Lower lobe of right lung (tissue), 2 donors: ENCODE measurements around the gene HSD11B2. TPM values are rescaled to one million over a fixed set of nuclear protein-coding genes. Genes with fewer than 3 reads are reported as not detected.

Experiments used
- ATAC-seq, 2 donors: fragments of 200-7000 bp; cut with Tn5 transposase; one replicate each; pipeline ENCODE4 v1.9.1; 2020 to 2022; ENCODE audit warnings: mild to moderate bottlenecking in 2 of 2, moderate library complexity in 2 of 2
- DNase-seq: peaks from one replicate; pipeline ENCODE4 v3.0.0-alpha.2; 2020
- H3K27ac ChIP-seq: fragments of 200-600 bp; one replicate; pipeline ENCODE4 v1.8.0; 2022
- H3K27me3 ChIP-seq: fragments of 200-600 bp; one replicate; pipeline ENCODE4 v1.8.0; 2022; ENCODE audit warnings: low read depth
- H3K36me3 ChIP-seq: fragments of 200-600 bp; one replicate; pipeline ENCODE4 v1.8.0; 2022; ENCODE audit warnings: mild to moderate bottlenecking
- H3K4me1 ChIP-seq: fragments of 200-600 bp; one replicate; pipeline ENCODE4 v1.8.0; 2022
- H3K4me3 ChIP-seq: fragments of 200-600 bp; one replicate; pipeline ENCODE4 v1.8.0; 2022; ENCODE audit warnings: mild to moderate bottlenecking
- H3K9me3 ChIP-seq: fragments of 200-600 bp; one replicate; pipeline ENCODE4 v1.8.0; 2022
- CTCF ChIP-seq: fragments of 200-600 bp; IDR thresholded peaks from one replicate; pipeline ENCODE4 v1.8.0; 2022; ENCODE audit warnings: antibody characterized with exemption, mild to moderate bottlenecking
- intact Hi-C: fragments of 100-400 bp; cut with DNase I; formaldehyde crosslinking; loops from one replicate; pipeline ENCODE4 v1.11.0; 2022
- total RNA-seq: library from RNA; stranded (reverse); fragmentation: NEBNext Ultra II Directional; extraction: Animal tissue kit (Norgen Biotek cat#: 25700); gene quantifications from one replicate; pipeline ENCODE4 v1.2.1, GENCODE V29; 2021
- donor health status: DM: no; HTN: yes; CAD: no; lungs with severe emphysema.

HSD11B2 gene
- total RNA-seq, 1 donor from 2014 or later: 2.9 TPM

DNA sequence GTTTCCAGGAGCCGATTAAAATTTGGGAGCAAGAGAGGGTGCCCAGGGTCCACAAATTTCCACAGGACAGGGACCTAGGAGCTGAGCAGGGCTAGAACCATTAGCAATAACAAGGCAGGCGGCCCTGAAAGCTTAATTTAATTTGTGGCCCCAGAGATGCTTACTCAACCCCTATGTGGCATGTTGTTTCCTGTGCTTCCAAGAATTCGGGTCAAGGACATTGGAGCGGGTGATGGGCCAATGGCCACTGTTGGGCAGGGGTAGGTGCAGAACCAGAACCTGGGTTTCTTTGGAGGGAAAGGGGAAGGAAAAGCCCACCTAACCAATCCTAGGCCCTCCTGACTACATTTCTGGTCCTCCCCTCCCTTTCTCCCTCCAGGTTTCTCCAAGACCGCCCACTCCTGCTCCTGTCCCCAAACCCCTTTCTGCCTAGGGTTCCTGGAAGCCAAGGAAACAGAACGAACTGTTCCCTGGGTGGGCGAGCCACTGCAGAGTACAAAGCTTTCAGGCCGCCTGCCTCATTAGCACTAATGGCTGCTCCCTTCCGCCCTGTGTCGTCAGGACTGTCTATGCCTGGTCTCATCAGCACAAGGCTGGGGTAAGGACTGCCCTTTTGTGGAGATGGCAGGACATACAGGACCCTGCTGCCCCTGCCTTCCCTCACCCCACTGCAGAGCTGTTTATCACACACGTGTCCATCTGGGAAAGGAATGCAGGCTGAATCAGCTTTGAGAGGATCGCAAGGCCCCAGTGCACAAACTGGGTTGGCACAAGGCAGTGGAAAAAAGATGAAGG, 53.0 kb downstream of the HSD11B2 start:
- H3K27me3 ChIP-seq: no peaks in the 10 kb centered on the region
- ATAC-seq (no peak), DNase-seq (no peak)
- peak overlapping the region; percentile 93 for H3K27ac ChIP-seq
- peaks cover 6% of the 10 kb centered on the region for H3K36me3 ChIP-seq
- H3K4me3 ChIP-seq: no peak overlapping the region
- TF ChIP-seq CTCF: no peak
- H3K4me1 ChIP-seq: peaks cover 30% of the 10 kb centered on the region
- intact Hi-C loops: no loop called here
- H3K9me3 ChIP-seq: no peaks in the 10 kb centered on the region

DNA sequence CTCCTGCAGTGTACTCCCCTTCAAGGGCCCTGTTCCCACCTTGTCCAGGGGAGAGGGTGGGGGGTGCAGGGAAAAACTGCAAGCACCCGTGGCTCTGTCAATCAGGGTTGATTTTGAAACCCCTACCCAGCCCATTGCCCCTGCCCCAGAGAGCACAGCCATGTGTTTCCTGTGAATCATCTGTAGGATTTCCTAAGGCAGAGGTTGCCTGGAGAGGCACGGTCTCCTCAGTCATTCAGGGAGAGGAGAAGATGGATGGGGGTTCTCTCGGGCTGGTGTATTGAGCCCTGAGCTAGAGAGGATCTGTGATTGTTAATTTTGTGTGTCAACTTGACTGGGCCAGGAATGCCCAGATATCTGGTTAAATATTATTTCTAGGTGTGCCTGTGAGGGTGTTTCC, 55.9 kb downstream of the HSD11B2 start:
- DNase-seq: peak; percentile 53
- Histone ChIP-seq H3K27ac (peak overlapping the region; percentile 22), H3K36me3 (peaks cover 6% of the 10 kb centered on the region), H3K27me3 (no peaks in the 10 kb centered on the region), H3K4me1 (peaks cover 39% of the 10 kb centered on the region), H3K4me3 (no peak overlapping the region), H3K9me3 (no peaks in the 10 kb centered on the region)
- intact Hi-C loops: no loop called here
- peak; percentile 19 to 44 for ATAC-seq
- TF ChIP-seq CTCF: no peak

Other genes starting within 250 kb of the HSD11B2 start
- gene MATCAP1, start 247.2 kb upstream of the HSD11B2 start, total RNA-seq: 29.0 TPM
- gene EXOC3L1, start 241.0 kb upstream of the HSD11B2 start, total RNA-seq: 15.6 TPM
- 66.5 TPM for gene E2F4, start 239.0 kb upstream of the HSD11B2 start, total RNA-seq
- gene ELMO3, start 232.0 kb upstream of the HSD11B2 start, total RNA-seq: 14.9 TPM
- gene TMEM208, start 204.0 kb upstream of the HSD11B2 start, total RNA-seq: 33.1 TPM
- gene FHOD1, start 183.6 kb upstream of the HSD11B2 start, total RNA-seq: 67.7 TPM
- 2.8 TPM for gene SLC9A5, start 182.1 kb upstream of the HSD11B2 start, total RNA-seq
- gene PLEKHG4, start 151.6 kb upstream of the HSD11B2 start, total RNA-seq: 12.4 TPM
- gene KCTD19, start 104.4 kb upstream of the HSD11B2 start, total RNA-seq: 0.74 TPM
- 42.1 TPM for gene LRRC36, start 104.3 kb upstream of the HSD11B2 start, total RNA-seq
- 123 TPM for gene TPPP3, start 37.6 kb upstream of the HSD11B2 start, total RNA-seq
- gene ZDHHC1, start 14.6 kb upstream of the HSD11B2 start, total RNA-seq: 18.9 TPM
- gene ATP6V0D1, start 50.0 kb downstream of the HSD11B2 start, total RNA-seq: 175 TPM
- gene AGRP, start 52.4 kb downstream of the HSD11B2 start, total RNA-seq: 8.5 TPM
- 112 TPM for gene RIPOR1, start 97.7 kb downstream of the HSD11B2 start, total RNA-seq
- 36.2 TPM for gene CTCF, start 131.4 kb downstream of the HSD11B2 start, total RNA-seq
- 2.4 TPM for gene CARMIL2, start 214.0 kb downstream of the HSD11B2 start, total RNA-seq
- gene ACD, start 229.1 kb downstream of the HSD11B2 start, total RNA-seq: 16.6 TPM
- 5.5 TPM for gene PARD6A, start 229.8 kb downstream of the HSD11B2 start, total RNA-seq
- gene ENKD1, start 235.6 kb downstream of the HSD11B2 start, total RNA-seq: 19.4 TPM
- gene C16orf86, start 235.7 kb downstream of the HSD11B2 start, total RNA-seq: 5.3 TPM